NCI-H748 (cell line): Measurements from ENCODE around the gene BRINP3.

ENCODE experiments used
- DNase-seq: peaks from one replicate; lab custom pipeline; 2025; ENCODE audit not compliant: unreplicated experiment; lab: John Stamatoyannopoulos, UW

BRINP3 gene

GRCh38 chr1:190453550-190453949, 24.1 kb downstream of the BRINP3 start:
- DNase-seq, result no peak

- peak; percentile 48 for DNase-seq
Observed at GRCh38 chr1:190452272-190452848, 25.3 kb downstream of the BRINP3 start.

- DNase-seq, result no peak
Observed at GRCh38 chr1:190444464-190444863, 33.2 kb downstream of the BRINP3 start.

DNA sequence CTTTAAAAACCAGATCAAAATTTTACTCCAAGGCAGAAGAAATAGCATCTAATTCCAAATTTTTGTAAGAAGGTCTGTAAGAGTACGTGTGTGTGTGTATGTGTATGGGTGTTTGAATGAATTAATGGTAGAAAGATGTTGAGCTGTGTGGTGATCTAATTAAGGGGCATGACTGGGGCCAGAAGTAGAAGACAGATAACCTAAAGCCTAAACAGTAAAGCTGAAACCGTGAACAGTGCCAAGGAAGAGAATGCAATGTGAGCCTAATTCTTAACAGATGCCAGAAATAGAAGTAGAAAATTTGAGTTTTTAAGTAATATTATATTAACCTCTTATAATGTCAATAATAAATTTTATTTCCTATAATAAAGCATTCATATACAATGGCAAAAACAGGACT, 38.2 kb downstream of the BRINP3 start:
- DNase-seq, result no peak

DNA sequence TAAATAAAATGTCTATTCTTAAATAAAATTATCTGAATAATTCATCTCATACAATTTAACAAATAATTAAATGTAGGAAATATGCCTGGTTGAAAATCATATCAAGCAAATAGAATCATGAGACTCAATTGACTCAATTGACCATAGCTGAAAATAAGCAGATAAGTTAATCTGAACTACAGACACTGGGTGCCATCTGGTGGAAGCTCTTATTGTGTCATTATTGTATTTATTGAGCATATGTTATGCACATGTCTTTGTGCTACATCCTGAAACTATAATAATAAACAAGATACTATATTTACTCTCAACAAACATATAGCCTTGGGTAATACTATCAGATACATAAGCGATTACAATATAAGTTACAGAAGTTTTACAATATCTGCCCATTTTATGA, 41.0 kb downstream of the BRINP3 start:
- DNase-seq, result peak; percentile 48

DNA sequence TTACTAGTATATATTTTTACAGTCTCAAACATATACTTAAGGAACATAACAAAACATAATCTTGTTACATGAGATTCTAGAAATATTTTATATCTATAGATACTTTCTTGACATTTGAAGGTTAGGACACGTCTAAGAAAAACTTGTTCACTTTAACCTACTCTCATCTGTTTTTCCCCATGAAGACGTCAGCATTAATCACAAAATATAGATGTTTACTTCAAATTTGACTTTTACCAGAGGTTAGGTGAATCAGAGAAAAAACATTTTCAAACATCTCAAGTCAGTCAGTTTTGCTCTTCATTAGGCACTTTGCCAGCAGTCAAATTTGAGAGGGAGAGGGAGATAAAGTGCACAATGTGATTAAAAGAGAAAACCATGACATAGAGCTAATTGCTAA, 47.7 kb downstream of the BRINP3 start:
- DNase-seq, result no peak

GRCh38 chr1:190429141-190429540, 48.5 kb downstream of the BRINP3 start:
- no peak for DNase-seq

GRCh38 chr1:190416239-190416638, 61.4 kb downstream of the BRINP3 start:
- no peak for DNase-seq

DNA sequence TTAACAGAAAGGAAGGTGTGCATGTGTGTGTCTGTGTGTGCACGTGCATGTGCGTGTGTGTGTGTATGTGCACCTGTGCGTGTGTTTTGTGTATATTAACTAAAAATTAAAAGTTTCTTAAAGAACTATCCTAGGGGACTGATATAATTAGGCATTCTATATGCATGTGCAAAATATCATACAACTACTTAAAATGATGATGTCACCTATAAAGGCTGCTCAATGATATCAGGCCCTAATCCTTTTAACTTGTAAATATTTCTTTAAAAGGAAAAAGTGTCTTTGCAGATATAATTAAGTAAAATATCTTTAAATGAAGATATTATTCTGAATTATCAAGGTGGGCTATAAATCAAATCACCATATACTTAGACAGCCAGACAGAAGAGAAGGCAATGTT, 64.5 kb downstream of the BRINP3 start:
- no peak for DNase-seq

GRCh38 chr1:190403402-190403801, 74.3 kb downstream of the BRINP3 start:
- no peak for DNase-seq

DNA sequence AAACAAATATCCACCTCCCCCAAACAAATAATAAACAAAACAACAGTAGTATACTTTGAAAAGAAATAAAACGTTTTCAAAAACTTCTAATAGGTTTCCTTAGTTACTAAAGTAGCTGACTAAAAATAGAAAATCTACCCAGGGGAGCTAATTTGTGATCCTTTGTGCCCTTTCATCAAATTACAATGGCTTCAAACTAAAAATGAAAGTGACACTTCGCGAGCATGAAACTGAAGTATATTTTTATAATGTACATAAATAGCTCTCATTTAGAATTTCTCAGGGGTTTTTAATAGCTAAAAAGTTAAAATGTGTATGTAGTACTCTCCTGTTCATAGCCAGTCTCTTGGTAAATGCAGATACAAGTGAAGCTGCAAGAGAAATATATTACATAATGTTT, 78.4 kb downstream of the BRINP3 start:
- DNase-seq, result no peak

- no peak for DNase-seq
Observed at GRCh38 chr1:190391582-190391981, 86.1 kb downstream of the BRINP3 start.

DNA sequence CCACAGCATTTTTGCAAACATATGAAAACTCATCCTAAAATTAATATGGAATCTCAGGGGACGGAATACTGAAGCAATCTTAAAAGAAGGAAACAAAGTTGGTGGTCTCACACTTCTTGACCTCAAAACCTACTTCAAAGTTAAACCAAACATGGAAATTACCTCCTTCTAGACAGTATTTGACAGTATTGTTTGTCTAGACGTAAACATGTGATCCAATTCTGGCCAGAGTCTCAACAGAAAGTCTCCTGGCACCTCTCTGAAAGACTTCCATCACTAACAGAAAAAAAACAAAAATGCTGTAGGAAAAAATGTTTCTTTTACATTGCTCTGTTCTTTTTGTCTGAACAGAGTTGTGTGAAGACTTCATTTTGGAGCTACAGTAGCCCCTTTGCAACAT, 99.7 kb downstream of the BRINP3 start:
- DNase-seq, result no peak

DNA sequence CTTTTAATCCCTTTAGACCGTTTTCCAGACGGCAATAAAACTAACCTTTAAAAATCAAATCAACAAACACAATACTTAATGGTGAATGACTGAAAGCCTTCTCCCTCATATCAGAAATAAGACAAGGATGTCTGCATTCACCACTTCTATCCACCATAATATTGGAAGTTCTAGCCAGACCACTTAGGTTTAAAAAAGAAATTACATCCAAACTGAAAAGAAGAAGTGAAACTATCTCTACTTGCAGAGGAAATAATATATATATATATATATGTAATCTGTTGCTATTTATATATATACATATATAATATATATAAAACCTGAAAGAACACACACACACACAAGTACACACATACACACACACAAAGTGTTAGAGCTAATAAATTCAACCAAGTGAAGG, 100.4 kb downstream of the BRINP3 start:
- DNase-seq, result no peak

GRCh38 chr1:190376044-190376443, 101.6 kb downstream of the BRINP3 start:
- DNase-seq, result no peak

DNA sequence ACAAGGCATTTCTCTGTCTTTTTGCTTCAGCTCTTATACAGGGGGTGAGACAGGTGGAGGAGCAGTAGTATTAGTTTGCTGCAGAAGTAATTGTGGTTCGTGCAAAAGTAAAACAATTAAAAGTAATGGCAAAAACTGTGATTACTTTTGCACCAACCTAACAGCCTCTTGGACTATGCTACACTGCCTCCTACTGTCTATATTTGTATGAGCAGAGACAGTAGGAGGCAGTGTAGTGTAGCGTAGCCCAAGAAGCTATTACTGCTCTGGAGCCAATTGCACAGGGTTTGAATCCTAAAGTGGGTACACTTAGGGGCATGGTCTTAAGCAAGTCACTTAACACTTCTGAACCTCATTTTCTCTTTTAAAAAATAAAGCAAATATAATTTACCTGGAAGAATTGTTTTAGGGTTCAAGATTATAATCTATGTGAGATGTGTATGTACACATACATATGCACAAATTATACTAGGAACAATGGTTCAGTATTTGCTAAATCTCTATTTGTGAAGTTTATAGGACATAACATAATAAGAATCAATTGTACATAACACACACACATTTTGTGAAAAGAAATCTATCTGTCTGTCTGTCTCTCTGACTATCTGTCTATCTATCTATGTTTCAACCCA, 103.8 kb downstream of the BRINP3 start:
- peak; percentile 3 for DNase-seq

- DNase-seq, result no peak
Observed at GRCh38 chr1:190367200-190367599, 110.5 kb downstream of the BRINP3 start.

GRCh38 chr1:190365283-190365682, 112.4 kb downstream of the BRINP3 start:
- no peak for DNase-seq

GRCh38 chr1:190353538-190354101, 124.0 kb downstream of the BRINP3 start:
- no peak for DNase-seq

DNA sequence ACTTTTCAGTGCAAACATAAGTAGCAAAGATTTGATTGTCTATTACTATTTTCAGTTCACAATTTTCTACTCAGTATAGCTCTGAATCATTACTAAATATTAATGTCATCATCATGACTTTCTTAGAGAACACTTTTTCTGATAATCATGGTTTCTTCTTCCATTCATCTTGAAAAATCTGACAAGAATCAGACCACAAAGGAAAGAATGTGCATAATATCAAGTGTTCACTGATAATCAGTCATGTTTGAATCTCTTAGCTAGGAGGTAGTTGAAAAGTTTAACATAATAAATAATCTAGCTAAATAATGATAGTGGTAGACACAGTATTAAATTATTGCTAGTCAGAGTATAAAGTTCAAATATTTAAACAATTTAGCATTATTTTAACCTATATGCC, 133.2 kb downstream of the BRINP3 start:
- DNase-seq, result no peak

DNA sequence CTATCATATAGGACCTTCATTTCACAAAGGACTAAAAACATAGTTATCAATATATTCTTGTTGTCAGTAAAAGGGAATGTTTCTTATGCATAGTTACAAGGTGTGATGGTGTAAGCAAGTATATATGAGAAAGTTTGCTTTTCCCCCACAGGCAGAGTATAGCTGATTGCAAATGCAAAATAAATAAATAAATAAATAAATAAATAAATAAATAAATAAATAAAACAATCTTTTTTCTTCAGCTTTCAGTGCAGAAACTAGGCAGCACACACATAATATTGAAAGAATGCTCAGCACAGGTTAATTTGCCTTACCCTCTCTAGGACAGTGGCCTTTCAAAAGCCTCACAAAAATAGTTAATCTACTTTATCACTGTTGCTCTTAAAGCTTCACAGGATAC, 138.8 kb downstream of the BRINP3 start:
- DNase-seq, result no peak

GRCh38 chr1:190328871-190329270, 148.8 kb downstream of the BRINP3 start:
- no peak for DNase-seq

DNA sequence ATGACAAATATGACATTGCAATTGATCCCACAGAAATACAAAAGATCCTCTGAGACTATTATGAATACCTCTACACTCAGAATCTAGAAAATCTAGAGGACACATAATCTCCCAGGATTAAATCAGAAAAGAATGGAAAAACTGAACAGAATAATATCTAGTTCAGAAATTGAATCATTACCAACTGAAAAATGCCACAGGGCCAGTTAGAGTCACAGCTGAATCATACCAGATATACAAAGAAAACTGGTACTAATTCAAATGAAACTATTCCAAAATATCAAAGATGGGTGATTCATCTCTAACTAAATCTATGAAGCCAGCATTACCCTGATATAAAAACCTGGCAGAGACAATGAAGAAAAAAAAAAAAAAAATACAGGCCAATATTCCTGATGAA, 149.3 kb downstream of the BRINP3 start:
- no peak for DNase-seq
